Measurements from ENCODE around the gene MRTFB. TPM values are rescaled to one million over a fixed set of nuclear protein-coding genes. Genes with fewer than 3 reads are reported as not detected.
"Not testable (repeated sequence)": the region's sequence is repeated elsewhere in the genome, so short reads cannot be mapped to it uniquely, and the experiment has no call there.

Gene MRTFB
- polyA plus RNA-seq, 12 donors = 16.8 to 34.6 (median 23.3) TPM; not detected in 1

DNA sequence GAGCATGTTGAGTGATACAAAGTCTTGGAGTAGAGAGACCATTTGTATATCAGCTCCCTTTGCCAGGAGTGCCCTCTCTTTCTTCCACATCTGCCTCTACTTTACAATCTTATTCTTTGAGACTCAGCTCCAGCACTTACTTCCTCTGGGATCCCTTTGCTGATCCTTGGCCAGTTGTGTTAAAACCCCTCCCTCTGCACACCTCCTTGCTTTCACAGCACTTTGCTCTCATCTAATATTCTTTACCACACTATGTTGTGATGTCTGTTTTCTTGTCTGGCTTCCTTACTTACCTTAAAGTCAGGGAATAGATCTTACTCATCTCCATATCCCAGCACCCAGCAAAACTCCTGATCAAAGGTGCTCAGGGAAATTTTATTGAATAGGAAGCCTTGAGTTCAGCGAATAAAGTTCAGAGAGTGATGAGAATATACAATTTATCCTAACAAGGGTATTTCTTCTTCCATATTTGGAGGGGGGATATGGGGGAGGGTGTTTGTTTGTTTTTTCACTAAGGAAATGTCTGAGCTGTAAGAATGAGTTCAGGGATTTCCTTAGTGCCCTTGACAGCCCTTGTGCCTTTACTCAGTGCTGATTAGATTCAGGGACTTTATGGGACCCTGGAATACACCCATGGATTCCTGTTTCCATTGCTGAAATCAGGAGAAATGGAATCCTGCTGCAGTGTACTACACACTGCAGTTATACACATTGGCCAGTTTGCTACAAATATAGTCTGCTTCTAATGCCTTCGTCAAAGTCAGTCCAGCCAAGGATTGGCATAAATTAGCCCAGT is 32.0 kb downstream of the MRTFB start:
- no peak for DNase-seq

DNA sequence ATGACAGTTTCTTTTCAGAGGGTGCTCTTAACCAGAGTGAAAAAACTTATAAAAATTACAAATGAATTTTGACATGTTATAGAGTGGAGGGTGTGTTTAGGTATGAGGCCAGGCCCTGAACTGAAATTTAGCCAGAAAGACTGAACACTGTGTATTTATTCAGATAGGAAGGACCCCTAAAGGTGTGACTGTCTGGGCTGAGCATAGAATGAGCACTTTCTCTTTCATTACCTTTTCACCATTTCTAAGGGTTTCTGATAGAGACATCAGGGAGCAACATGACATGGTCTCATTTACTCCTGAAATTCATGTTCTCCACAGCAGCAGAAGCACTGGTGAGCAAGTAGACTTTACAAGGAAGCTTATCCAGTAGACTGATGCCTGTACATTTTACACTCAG is 32.9 kb downstream of the MRTFB start:
- no peak for DNase-seq

DNA sequence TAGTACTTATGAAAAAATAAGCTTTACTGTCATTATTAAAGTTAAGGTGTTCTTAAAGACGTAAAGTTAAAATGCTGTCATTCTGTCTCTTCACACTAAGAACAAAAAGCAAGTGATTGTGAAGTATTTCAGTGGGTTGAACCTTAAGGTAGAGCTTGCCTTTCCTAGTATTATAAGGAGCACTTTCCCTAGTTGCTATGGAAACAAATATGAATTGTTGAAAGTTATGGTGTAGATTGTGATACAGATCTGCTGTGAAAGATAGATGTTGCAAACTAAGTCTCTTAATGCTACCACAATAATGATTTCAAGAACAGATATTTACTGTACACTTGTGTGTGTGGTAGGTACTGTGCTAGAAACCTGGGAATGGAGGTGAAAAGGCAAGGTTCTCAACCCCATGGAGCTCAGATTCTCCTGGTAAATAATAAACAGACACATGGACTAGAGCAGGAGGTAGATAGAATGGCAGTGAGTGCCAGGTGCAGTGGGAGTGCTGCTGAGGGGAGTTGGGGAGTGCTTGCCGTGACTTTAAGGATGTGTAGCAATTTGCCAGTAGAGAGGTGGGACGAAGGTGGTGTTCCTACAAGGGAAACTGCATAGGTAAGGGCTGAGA is 34.7 kb downstream of the MRTFB start:
- no peak for DNase-seq

DNA sequence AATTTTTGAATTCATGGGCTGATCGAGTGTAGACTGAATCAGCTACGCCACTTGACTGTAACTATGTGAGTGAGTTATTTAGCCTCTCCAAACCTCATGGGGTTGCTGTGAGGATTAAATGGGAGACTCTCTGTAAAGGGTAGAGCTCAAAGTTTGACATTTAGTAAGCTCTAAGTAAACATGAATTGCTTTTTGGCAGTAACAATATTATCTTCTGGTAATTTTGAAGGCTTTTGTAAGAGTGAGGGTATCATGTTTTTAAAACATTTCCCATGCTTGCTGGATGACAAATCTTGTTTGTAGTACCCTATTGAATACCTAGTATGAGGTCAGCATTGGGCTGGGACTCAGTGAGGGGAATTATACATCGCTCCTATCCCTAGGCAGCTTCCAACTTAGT is 35.3 kb downstream of the MRTFB start:
- no peak for DNase-seq

DNA sequence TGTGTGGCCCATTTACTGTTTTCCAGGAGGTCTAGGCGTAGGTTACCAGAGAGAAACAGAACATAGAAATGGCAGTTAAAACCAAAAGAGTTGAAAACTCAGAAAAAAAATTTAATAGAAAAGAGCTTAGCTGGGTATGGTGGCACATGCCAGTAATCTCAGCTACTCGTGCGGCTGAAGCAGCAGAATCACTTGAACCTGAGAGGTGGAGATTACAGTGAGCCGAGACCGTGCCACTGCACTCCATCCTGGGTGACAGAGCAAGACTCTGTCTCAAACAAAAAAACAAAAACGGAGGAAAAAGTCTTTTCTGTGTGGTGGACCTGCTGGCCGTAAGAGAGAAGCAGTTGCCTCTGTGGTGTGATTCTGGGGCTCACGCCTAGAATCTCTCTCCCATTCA is 35.8 kb downstream of the MRTFB start:
- DNase-seq = no peak

DNA sequence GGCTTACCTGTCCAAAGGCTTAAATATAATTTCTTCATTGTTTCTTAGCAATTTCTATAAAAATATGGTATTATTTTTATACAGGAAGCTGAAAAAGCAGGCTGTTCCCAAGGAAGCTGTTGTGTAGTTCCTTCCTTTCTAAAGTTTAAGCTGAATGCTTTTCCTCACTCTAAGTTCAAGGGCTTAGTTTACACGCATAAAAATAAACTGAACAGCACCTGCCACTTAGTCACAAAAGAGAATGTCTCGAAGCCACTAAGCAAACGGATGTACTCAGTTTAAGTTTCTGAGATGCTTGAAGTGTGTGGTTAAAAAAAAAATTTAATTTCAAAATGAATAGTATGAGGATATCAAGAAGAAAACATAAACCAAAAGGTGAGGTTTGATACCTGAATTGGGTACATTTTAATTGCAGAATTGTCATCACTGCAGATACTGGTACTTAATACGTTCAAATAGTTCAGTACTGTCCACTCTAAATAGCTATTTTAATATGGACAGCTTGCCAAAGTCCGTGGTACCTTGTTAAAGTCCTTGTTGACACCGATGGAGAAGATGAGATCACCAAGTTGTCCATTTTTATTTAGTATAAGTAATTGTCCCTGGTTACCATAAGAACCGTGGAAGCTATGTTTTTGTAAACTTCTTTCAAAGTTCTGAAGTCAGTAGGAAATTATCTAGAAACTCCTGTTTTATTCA is 38.1 kb downstream of the MRTFB start:
- no peak for DNase-seq

DNA sequence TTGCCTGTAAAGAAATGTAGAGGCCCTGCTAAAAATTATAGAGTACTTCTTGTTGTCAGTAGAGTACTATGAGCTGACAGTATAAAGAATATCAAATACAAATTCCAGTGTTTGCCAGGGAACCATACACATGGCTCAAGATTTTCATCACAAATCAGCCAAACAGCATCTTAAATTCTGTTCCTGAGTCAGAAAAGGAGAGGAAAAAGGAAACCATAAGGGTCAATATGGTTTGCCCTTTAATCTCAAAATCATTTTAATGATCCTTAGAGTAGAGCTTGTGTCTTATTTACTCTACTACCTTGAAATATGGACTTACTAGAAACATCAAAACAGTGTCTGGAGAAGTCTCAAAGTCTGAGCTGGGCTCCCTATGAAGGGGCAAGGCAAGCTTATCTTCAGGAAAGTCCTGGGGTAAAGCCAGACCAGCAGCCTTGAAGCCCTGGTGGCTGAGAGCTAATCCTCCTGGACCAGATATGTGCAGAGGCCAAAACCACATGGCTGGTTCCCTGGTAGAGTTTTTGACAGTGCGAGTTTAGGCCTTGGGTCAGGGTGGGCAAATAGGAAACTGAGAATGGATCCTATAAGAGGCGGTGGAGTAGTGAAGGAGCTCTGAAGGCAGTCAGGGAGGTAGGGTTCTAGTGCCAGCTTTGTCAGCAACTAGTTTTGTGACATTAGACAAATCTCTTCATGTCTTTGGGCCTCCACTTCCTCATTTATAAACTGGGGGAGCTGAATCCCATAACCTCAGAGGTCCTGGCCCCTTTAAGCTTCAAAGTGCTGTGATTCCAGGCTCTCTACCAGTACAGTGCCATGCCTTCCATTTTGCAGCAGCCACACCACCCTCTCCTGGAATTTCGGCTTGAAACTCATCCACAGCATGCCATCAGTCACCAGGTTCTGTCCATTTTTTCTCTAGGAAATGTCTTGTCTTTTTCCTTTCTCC is 38.9 kb downstream of the MRTFB start:
- no peak for DNase-seq

DNA sequence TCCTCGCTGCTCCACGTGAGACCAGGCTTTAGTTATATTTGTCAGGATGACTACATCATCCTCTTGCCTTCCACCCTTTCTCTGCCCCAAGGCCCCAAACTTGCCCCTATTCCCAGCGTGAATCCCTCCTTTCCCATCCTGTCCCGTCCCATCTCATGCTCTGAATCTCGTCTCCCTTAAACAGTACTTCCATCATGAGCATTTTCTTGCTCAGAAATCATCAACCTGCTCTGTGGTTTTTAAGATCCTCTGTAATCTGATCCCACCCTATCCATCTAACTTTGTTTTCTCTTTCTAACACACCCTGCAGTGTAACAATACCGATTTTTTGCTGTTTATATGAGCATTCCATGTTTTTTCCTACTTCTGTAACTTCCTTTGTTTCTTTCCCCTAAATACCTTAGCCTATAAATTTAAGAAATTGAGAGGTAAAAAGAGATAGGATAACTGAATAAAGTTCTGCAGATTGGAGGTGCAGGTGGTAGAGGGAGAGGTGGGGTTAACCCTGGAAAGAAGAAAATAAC is 39.7 kb downstream of the MRTFB start:
- no peak for DNase-seq

DNA sequence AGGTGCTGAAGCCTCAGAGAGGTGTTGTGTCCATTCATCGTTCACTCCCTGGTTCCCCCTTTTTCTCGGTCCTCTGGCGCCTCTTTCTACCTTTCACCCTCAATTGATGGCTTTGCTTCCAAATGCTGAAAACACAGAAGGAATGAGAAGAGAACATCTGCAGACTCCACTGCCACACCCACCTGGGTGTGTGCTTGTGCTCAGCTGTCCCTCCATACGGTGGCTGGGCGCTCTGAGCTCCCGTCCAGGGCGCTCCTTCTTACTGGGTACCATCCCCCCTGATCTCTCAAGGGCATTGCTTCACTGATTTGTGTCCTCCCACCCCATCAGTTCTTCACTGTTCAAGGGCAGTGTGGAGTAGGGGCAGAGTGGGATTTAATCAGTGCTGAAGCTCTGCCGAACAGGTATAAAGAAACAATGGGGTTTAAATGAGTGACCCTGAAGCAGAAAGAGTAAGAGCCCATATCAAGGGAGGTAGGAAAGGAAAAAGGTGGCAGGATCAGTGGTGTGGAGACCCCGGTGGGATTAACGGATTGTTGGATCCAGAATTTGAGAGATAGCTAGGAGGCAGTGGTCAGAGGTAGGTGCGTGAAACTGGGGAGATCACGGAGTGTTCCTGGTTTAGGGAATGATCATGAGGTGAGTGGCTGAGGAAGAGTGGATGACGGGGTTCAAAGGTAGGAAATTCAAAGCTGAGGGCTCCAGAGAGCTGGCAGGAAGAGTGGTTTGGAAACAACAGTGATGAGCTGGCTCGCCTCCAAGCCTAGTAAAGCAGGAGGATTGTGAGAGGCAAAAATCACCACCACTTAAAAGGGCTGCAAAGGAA is 40.8 kb downstream of the MRTFB start:
- DNase-seq = no peak

DNA sequence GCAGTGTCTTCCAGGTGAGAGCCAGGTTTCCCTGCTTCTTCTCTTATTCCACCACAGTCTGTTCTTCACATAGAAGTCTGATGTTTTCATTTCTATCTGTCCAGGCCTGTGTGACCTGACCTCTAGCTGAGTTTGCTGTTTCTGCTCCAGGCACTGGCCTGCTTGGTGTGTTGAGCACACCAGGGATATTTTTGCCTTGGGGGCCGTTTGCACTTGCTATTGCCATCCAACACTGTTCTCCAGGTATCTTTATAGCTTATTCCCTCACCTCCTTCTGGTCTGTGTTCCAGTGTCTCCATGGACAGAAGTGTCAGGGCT is 41.4 kb downstream of the MRTFB start:
- DNase-seq = no peak

DNA sequence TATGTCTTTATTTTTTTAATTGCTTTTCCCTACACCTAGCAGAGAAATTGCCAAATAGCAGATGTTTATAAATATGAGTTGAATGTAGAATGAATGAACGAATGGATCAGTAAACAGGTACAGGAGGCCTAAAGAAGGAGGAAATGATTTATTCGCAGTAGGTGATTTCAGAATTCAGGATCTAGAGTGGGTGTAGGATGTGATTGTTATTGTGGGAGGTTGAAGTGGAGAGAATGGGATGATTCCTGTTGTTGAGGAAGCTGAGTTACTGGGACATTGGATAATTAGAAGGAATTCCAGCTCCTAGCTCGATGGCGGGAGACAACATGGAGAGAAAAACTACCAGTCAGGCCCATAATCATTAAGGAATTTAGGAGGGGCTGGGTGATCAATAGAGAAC is 42.2 kb downstream of the MRTFB start:
- no peak for DNase-seq

DNA sequence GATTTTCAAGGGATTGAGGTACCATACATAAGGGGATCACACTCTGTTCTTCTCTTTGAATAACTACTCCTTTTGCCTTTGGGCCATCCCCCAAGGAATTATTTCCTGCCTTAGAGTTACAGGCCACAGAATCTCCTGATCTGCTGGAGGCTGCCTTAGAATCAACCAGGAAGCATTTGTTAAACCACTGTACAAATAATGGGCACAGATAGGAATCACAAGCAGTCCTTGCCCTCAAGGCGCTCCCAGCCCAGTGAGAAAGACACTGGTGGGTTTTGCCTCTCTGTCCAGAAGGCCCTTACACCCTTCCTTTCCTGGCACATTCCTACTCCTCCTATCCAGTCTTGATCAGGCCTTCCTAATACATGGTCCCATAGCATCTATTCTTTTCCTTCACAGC is 45.9 kb downstream of the MRTFB start:
- DNase-seq = no peak

DNA sequence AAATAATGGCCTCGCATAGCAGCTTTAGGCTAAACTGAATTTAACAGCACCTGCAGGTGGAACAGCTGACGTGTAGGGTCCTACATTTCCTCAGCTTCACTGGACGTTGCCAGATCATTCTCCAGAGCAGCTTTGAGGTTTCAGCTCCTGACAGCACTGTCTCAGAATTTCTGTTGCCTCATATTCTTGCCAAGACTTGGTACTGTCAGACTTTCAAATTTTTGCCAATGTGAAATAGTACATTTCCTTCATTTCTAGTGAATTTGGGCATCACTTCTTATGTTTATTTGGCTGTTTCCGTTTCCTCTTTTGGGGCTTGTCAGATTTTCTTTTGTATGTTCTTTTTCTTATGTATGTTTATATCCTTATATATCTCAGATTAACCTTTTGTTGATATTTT is 48.7 kb downstream of the MRTFB start:
- DNase-seq = no peak

DNA sequence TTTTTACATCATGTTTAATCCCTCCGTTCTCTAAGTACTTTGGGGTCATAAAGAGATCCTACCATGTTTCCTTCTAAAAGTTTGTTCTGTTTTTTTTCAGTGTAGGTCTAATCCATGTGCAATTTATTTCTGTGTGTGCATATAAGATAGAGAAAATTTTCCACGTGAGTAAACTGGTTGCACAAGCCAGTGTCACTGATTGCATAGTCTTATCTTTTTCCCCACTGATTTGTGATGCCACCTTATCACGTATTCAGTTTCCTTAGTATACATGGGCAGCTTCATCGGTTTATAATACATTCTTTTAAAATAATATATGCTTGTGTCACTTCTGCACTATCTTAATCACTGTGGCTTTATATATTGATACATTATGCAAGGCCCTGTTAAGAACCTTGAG is 49.2 kb downstream of the MRTFB start:
- no peak for DNase-seq

DNA sequence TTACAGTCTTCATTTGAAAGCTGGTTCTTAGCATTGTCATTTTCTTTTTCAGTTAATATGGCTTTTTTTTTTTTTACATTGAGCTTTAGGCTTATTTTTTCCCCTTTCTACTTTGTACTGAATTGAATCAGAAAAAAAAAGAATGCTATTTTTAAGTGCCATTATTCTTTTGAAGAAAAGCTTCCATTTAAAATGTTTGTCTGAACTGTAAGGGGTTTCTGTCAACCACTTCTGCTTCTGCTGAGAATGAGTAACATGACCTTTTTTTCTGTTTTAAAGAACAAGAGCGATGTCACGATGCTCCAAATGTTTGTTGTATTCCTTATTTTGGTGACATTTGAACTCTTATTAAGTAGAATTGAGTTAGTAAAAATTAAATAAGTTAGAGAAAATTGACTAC is 50.0 kb downstream of the MRTFB start:
- no peak for DNase-seq

DNA sequence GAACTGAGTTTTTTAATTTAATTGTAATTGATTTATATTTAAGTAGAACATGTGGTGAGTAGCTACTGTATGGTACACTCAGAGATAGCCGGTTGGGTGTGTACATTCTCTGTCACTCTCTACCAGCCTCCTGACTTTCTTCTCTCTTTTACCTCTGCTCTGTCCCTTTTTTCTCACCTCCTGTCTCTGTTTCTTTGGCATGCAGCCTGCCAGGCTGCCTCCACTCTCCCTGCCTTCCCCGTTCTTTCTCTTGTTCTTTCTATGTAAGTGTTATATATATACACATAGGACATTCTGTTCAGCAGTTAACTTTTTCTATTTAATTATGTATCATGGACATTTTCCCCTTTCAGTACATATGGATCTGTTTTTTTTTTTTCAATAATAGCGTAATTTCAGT is 50.8 kb downstream of the MRTFB start:
- DNase-seq = no peak

DNA sequence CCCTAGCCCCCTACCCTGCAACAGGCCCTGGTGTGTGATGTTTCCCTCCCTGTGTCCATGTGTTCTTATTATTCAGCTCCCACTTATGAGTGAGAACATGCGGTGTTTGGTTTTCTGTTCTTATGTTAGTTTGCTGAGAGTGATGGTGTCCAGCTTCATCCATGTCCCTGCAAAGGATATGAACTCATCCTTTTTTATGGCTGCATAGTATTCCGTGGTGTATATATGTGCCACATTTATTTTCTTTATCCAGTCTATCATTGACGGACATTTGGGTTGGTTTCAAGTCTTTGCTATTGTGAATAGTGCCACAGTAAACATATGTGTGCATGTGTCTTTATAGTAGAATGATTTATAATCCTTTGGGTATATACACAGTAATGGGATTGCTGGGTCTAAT is 51.3 kb downstream of the MRTFB start:
- DNase-seq = not testable (repeated sequence)

DNA sequence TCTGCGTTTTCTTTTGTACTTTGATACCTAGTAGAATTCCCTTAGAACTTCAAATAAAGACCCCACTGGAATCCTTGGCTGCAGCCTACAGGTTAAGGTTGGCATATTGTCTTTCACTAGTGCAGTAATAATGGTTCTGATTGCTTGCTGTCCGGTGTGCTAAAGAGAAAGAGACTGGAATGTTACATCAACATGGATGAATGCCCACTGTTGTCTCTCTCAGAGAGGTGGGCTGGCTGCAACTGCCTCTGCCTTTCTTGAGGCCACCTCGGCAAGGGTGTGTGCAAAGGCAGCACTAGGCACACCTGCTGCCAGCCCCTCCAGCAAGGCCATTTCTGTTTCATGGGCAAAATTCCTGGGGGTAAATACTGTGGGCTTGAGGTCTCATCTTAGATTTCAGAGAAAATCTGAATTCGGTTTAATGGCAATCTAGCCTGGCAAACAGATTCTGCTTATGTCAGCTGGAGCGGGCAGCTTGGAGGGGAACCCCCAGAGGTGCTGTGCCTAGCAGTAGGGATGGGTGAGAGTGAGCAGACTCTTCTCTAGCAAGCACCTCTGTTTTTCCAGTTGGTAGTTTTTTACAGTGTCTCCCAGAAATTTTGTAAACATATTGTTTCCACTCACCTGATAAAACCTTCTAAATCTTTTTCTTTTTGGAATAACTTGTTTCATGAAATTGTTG is 54.0 kb downstream of the MRTFB start:
- DNase-seq = no peak

DNA sequence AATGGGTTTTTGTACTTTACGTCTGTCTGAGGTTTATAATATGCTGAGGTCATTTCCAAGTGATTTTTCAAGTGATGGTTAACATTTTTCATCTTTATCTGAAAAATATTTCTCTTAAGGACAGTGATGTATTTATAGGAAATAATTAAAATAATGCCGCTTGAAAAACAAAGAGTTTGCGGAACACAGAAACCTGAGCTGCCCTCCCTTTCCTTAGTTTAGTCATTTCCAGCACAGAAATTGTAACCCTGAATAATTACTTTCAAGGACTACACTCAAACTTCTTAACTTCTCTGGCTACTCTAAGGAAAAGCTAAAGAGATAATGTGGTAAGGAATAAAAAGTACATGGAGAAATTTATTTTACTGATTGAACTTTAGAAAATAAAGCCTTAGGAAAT is 54.6 kb downstream of the MRTFB start:
- no peak for DNase-seq

DNA sequence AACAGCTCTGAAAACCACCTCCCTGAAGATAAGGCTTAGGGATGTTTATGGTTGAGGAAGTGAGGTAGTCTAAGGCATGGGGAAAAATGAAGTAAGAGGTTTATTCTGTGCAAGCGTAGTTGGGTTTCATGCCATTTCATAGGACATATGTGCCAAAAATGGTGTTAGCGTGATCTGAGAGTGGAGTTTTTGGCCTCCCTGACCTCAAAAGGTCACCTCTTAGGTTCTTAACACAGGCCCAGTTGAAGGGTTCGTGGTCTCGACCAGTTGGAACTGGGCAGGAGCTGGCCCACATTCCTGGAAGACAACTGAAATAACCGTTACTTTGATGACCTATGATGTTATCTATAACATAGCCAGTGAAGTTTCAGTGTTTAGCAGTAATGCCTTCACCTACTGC is 57.0 kb downstream of the MRTFB start:
- DNase-seq = no peak
